SK-N-MC (cell line): ENCODE measurements around the gene CLCA4.

Experiments used
- EZH2 ChIP-seq: fragments of 200-600 bp; sonication (generic); IDR thresholded peaks from one replicate; pipeline ENCODE4 v1.6.1; 2017; ENCODE audit warnings: antibody characterized with exemption
- FOXP2 ChIP-seq: optimal IDR thresholded peaks from 2 replicates; pipeline ENCODE3; 2011; ENCODE audit warnings: mild to moderate bottlenecking, moderate library complexity; ENCODE audit not compliant: insufficient read depth; ENCODE audit errors: extremely low read length, control extremely low read depth
- POLR2AphosphoS5 ChIP-seq: IDR thresholded peaks from 2 replicates; pipeline ENCODE4 v1.6.1; 2012; ENCODE audit warnings: mild to moderate bottlenecking, low read depth, low read length, borderline replicate concordance

GRCh38 chr1:86523670-86524354, 23.1 kb upstream of the CLCA4 start:
- TF ChIP-seq EZH2 (no peak), FOXP2 (no peak), POLR2AphosphoS5 (no peak)
